Fibroblast of gingiva (primary cell): ENCODE measurements around the gene SPNS2.

Experiments
- DNase-seq: peaks from one replicate; pipeline ENCODE4 v3.0.0-alpha.2; 2011; ENCODE audit warnings: low read depth

SPNS2 gene

GRCh38 chr17:4503283-4504025 lies 4.8 kb downstream of the SPNS2 start:
- no peak for DNase-seq

- DNase-seq = no peak
Observed at GRCh38 chr17:4504188-4504587, 5.5 kb downstream of the SPNS2 start.

- DNase-seq = no peak
Observed at GRCh38 chr17:4505187-4505586, 6.5 kb downstream of the SPNS2 start.

- DNase-seq = no peak
Observed at GRCh38 chr17:4506175-4506813, 7.6 kb downstream of the SPNS2 start.

- DNase-seq = no peak
Observed at GRCh38 chr17:4506892-4507291, 8.2 kb downstream of the SPNS2 start.

GRCh38 chr17:4507361-4508111 lies 8.9 kb downstream of the SPNS2 start:
- no peak for DNase-seq

DNA sequence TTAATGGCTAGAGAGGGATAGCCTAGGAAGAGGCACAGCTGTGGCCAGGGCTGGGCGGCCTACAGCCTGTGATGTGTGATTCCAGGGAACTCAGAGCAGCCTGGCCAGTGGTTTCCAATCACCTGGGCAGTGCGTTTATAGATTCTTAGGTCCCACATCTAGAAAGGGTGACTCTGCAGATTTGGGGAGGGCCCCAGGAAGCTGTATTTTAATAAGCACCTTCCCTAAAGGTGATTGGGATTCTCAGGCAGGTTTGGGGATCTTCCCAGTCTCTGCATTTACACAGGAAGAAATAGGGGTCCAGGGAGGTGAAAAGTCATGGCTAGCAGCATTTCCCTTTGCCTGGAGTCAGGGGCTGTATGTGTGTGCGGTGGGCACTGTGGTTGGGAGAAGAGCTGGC lies 9.5 kb downstream of the SPNS2 start:
- DNase-seq = no peak

DNA sequence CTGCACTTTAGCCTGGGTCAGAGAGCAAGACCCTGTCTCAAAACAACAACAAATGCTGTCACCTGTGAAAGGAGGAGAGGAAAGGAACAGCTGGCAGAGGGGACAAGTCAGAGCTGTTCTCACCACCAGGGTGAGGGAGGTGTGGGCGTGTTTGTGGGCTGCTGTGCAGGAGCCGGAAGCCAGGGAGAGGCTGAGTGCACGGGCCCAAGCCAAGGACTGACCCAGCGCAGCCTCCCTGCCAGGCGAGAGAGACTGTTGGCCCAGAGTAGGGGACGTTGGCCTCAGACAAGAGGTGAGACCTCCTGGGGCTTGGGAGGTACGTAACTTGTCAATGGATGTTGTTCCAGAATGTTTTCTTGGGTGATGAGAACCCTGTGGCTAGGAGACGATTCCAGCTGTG lies 10.7 kb downstream of the SPNS2 start:
- DNase-seq = no peak

GRCh38 chr17:4509923-4510617 lies 11.4 kb downstream of the SPNS2 start:
- DNase-seq = no peak

DNA sequence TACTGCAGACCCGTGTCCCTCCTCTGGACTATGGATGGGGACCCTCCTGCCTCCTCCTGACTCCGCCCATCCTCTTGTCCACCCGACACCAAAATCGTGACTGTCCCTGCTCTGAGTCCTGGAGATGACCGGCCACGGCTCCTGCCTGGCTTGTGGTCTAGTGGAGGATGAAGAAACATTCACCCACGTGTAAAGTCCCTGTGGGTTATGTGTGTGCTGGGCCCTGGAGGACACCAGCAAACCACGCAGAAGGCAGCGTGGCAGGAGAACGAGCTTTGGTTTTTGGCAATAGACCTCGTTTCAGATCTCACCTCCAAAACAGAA lies 11.9 kb downstream of the SPNS2 start:
- no peak for DNase-seq

- DNase-seq = no peak
Observed at GRCh38 chr17:4511199-4511932, 12.7 kb downstream of the SPNS2 start.

- no peak for DNase-seq
Observed at GRCh38 chr17:4512156-4513112, 13.8 kb downstream of the SPNS2 start.

- no peak for DNase-seq
Observed at GRCh38 chr17:4513113-4514032, 14.7 kb downstream of the SPNS2 start.

- no peak for DNase-seq
Observed at GRCh38 chr17:4514206-4514605, 15.5 kb downstream of the SPNS2 start.

DNA sequence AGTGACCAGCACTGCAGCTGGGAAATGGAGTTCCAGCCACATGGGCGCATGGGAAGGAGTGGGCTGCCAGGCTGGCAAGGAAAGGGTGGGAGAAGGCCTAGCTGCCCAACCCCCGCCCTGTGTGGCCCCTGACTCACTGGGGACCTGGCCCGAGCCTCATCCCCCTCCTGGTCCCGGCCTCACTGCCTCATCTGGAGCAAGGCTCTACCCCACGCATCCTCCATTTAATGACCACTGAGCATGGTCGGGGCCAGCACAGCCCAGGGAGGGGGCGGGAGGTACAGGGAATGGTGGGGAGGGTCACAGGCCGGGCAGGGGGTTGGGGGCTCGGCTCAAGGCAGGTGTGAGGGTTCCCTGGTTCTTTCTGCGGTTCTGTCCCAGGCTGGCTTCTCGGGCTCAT lies 16.1 kb downstream of the SPNS2 start:
- DNase-seq = no peak

- DNase-seq = no peak
Observed at GRCh38 chr17:4515501-4515900, 16.8 kb downstream of the SPNS2 start.

DNA sequence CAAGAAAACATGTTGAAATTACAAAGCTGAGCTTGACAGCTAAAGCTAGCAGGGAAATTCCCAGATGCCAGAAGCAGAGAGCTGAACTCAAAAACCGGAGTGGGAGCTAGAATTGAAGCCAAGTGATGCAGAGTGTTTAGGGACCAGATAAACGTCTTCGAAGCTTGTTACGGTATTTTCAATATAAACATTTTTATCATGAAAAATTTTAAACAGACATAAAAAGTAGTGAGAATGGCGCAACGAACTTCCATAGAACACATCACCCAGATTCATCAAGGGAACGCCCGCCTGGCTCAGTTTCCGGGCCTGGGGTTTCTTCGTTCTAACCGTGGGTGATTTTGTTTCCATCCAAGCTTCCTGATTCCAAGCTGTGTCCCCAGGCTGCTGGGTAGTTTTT lies 18.1 kb downstream of the SPNS2 start:
- DNase-seq = no peak

DNA sequence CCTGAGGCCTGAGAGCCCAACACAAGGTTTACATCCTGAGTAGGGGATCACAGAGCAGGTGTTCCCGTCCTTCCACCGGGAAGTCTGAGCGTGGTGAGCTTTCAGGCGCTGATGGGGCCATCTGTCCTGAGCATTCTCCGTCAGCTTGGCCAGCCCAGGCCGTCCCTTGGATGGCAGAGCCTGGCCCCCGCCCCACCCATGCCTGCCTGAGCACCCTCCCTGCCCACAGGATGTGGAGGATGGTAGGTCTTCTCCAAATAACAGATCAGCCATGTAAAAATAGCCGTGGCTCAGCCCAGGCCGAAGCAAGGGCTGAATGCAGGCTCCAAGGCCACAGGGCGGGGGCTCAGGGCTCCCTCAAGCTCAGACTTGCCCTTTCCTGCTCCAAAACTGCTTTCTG lies 20.2 kb downstream of the SPNS2 start:
- no peak for DNase-seq

DNA sequence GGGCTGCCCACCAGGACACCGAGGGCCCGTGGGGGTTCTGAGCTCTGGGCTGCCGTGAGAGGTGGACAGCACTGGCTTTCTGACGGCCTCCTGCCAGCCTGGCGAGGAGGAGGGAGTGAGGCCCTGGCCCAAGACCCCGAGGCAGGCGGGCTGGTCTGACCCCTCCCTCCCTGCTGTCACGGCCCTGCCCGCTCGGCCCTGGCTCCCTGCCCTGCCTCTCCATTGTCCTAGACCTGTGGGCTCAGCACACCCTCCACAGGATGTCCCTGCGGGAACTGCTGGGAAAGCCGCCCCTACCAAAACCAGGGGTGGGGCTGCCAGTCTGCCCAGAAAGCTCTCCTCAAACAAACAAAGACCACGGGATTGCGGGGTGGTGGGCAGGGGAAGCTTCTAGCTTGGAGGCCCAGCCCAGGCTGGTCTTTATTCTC lies 20.7 kb downstream of the SPNS2 start:
- no peak for DNase-seq
